ENCODE data around the gene ALG1.
"Not testable (repeated sequence)": the region's sequence is repeated elsewhere in the genome, so short reads cannot be mapped to it uniquely, and the experiment has no call there.

The ALG1 gene

DNA sequence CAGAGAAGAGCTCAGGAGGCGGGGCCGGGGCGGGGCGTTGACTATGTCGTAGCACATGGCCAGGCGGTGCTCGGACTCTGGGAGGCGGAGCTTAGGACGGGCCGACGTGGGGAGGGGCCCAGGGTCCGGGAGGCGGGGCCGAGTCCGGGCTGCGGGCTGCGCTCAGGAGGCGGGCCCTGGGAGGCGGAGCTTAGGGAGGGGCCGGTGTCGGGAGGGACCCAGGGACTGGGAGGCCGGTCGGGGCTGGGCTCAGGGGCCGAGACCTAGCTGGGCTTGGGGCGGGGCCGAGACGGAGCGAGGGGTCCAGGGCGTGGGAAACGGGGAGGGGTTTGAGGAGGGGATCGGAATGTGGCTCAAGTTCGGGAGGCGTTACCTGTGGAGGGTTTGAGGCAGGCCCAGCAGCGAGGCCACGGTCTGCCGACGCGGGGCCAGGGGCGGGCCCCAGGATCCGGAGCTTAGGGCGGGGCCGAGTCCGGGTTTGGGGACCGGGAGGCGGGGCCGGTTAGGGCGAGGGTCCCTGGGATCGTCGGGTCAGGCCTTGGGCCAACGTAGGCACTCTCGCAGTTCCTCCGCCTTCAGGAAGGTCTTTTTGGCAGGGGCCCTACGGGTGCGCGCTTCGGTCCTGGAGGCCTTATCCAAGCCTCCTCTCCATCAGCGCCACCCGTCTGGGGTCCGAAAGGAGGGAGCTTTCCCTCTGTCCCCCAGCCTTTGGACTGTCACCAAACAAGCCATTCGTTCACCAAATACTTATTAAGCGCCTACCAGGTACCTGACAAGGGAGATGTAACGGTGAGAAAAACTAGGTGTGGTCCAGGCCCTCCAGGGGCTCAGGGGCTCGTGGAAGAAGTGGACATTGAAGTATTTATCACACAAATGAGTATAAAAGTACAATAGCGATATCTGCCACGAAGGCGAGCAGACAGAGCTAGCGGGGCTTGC lies 26.8 kb downstream of the ALG1 start:
- peak; percentile 45 for DNase-seq (ENCODE audit: low read depth)

DNA sequence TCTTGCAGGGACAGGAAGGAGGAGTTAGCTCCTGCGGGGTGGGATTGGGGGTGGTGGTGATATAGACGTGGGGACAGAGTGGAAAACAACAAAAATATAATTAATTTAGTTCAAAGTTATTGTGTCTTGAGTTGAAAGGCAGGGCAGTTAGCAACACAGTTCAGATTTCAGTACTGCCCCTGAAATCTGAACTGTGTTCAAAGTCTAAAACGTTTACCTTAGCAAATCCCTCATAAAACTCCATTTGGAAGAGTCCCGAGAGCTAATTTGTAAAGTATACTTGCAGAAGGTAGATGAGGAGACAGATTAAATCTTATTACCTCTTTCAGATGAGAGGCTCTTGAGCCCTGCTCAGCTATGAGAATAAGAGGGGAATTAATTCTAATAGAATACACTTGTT lies 27.5 kb downstream of the ALG1 start:
- not testable (repeated sequence) for DNase-seq (ENCODE audit: low read depth)

DNA sequence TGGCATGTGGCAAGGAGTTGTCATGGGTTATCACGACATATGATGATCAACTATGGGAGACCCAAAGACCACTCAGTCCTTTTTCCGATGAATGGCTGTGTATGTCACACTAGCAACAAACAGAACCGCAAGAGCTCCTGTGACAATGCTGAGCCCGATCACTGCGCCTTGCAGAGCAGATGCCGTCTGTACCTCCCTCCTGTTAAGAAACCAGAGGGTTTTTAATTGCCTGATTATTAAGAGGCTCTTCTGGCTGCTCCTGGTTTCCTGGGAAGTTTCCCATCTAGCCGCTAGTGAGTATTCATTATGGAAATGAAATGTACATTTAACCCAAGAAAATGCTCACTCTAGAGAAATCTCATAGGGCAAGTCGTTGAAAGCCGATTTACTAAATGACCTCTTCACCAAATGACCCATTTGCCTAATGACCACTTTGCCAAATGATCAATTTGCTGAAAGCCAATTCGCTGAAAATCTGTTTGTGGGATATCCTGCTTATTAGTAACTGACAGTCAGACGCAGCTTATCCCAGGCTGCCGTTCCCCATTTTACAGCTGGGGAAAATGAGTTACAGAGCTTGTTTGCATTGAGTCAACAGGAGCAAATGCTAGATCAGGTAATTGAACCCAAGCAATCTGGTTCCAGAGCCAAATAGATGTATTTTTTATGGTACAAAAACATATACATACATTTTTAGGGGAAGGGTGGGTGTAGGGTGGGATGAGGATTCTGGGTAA lies 31.8 kb downstream of the ALG1 start:
- DNase-seq (ENCODE audit: low read depth) = not testable (repeated sequence)

DNA sequence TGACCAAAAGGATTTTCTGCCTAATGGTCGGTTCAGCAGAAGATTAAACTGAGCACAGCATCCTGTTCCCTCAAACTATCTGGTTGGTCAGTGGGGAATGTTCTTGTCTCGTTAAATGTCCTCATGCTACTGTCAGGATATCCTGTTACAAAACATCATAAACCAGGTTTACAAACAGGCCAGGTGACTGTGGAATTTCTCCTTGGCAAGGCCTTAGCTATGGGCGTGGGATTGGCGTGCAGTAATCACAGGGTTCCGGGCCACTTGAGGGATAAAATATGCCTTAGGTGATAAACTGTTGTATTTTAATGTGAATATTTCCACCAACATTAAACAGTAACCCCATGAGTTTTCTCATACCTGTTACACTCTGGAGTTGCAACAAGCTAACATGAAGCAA lies 33.4 kb downstream of the ALG1 start:
- DNase-seq (ENCODE audit: low read depth) = not testable (repeated sequence)

DNA sequence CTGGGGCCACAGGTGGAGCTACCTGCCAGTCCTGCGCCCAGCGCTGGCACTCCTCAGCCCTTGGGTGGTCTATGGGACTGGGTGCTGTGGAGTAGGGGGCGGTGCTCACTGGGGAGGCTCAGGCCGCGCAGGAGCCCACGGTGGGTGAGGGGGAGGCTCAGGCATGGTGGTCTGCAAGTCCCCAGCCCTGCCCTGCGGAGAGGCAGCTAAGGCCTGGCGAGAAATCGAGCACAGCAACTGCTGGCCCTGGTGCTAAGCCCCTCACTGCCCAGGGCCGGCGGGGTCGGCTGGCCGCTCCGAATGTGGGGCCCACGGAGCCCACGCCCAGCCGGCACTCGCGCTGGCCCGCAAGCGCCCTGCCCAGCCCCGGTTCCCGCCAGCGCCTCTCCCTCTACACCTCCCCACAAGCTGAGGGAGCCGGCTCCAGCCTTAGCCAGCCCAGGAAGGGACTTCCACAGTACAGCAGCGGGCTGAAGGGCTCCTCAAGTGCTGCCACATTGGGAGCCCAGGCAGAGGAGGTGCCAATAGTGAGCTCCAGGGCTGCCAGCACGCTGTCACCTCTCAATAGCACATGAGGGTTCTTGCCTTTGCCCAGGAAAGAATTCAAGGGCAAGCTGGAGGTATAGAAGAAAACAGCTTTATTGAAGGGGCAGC lies 37.0 kb downstream of the ALG1 start:
- no peak for DNase-seq (ENCODE audit: low read depth)

DNA sequence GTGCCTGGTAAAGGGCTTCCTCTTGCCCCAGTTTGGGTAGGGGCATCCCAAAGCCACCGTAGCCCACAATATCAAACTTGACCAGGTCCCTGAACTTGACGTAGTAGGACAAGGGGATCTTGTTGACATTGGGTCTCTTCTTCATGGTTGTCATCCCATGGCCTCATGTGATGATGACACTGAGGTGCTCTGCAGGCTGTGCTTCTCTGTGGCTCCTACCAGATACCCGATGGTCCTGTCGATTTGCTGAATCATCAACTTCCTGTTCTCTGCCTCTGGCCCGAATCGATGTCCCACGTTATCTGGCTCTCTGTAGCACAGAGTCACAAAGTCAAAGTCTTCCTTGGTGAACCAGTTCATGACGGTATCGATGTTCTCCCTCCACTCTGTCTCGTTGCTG lies 39.3 kb downstream of the ALG1 start:
- DNase-seq (ENCODE audit: low read depth) = not testable (repeated sequence)

DNA sequence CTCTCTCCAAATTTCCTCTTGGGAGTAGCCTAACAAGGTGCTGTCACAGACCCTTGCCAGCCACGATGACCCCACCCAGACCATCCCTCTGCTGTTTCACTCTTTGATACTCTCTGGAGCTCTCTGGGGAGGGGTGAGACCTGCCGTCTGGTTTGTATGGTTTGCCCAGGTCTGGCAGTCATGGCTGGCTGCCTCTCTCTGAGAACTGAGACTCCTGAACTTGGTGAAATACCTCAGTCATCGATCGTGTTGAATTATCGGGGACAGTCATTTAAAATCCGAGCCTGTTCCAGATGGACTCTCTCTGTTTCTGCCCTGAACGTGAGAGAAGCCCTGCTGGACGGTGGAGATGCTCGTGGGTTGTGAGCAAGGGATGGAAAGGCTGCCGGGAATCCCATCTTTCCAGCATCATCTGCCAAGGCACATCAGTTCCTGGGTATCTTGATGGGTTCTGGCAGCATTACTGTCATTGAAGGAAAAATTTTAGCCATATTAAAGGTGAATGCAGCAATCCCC lies 45.2 kb downstream of the ALG1 start:
- not testable (repeated sequence) for DNase-seq (ENCODE audit: low read depth)

DNA sequence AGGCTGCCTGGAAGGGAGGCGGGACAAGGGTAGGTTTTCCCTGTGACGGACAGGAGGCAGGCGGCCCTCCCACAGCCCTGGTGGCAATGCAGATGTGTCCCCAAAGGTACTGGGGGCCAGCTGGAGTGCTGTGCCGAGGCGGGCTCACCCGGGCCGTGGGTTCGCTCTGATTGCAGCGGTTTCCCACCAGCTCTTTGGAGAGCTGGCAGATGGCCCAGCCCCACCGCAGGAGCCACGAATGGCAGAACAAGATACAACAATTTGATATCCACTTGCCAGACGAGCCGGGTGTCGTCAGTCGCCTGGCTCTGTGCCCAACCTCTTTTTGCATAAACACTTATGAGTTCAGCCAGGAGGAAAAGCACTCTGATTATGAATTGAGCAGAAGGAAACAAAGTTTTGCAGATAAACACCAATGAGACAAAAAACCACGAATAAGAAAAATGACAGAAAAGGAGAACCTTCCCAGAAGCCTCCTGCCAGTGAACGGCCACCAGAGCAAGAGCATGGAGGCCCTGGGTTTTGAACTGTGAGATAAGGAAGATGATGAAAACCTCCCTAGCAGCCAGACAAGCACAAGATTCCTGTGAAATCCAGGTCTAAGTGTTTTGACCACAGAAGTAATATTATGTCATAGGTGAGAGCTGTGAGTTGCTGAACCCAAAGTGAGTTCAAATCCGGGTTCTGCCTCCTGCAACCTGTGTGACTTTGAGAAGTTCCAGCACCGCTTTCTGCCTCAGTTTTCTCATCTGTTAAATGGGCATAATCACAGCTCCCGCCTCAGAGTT lies 45.9 kb downstream of the ALG1 start:
- peak; percentile 50 for DNase-seq (ENCODE audit: low read depth)

DNA sequence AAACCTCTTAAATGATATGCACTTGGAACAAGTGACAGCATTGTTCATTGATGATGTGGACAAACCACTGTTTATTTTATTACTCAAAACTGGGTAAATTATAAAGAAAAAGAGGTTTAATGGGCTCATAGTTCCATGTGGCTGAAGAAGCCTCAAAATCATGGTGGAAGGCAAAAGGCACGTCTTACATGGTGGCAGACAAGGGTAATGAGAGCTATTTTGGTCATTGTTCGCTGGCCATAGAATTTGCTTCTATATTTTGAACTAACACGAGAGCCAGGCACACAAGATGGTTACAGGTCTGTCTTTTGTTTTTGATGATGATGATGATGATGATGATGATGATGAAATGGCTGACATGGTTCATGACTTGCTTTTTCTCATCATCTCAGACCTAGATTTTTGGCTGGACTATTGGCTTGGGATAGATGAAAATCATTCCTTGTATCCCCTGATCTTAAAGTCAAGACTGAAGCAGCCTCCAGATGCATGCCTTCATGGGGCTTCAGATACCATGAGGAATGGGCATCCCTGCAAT lies 59.9 kb downstream of the ALG1 start:
- not testable (repeated sequence) for DNase-seq (ENCODE audit: low read depth)

DNA sequence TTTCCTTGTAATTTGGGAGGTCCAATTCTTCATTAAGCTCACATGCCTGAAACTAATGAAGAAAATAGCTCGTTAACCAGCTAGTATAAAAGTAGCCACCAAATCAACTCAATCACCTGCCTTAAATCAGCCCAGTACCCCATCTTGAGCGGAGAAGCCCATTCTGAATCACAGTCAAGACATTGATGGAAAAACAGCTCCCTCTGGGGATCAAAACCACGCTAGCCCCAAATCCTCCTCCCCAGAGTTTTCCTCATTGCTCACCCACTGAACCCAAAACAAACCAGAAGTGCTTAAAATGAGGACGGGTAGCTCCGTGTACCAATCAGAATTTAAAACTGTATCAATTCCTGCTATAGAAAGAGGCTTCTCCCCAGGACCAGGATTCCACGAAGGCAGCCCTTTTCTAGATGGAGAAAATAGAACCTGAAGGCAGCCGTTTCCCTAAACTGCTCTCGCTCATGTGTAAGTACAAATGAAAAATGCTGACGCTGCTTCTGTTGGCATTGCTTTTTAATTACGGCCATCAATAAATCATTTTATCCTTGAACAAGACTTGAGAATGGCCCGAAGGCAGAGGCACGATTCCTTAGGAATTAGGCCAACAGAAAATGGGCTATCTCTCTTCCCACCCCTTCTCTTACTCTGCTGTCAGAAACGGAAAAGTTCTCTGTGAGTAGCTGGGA lies 61.4 kb downstream of the ALG1 start:
- not testable (repeated sequence) for DNase-seq (ENCODE audit: low read depth)

DNA sequence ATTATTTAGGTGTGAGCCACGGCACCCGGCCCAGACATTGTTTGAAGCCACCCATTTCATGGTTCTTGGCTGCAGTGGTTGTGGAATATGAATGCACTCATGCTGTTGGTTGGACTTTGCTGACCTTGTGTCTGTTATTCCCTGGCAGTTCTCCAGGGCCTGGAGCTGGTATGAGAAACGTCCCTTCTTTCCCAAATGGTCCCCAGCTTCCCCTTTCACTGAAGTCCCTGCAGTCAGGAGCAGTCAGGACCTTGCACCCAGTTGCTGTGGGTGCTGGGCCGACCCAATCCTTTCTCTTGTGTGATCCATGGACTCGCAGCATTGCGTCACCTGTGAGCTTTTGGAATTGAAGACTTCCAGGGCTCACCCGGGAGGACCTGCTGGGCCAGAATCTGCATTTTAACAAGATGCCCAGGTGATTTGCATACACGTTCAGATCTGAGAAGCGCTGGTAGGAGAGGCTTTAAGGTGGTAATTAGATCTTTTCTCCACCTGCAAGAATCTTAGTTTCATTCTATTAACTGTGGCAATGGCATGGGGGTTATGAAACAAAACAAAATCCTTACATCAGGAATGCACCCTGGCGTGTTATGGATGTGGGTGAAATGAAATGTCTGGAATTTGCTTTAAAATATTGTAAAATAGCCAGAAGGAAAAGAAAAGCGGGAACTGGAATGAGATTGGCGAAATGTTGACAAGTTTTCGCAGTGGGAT lies 63.3 kb downstream of the ALG1 start:
- DNase-seq (ENCODE audit: low read depth) = not testable (repeated sequence)
